ENCODE data around the gene EMILIN2. TPM values are rescaled to one million over a fixed set of nuclear protein-coding genes. Genes with fewer than 3 reads are reported as not detected.

Gene EMILIN2
- total and polyA plus RNA-seq, 2 donors (not counting 1 experiment from before 2014, with no cell fraction given): 2.5 to 48.2 TPM

DNA sequence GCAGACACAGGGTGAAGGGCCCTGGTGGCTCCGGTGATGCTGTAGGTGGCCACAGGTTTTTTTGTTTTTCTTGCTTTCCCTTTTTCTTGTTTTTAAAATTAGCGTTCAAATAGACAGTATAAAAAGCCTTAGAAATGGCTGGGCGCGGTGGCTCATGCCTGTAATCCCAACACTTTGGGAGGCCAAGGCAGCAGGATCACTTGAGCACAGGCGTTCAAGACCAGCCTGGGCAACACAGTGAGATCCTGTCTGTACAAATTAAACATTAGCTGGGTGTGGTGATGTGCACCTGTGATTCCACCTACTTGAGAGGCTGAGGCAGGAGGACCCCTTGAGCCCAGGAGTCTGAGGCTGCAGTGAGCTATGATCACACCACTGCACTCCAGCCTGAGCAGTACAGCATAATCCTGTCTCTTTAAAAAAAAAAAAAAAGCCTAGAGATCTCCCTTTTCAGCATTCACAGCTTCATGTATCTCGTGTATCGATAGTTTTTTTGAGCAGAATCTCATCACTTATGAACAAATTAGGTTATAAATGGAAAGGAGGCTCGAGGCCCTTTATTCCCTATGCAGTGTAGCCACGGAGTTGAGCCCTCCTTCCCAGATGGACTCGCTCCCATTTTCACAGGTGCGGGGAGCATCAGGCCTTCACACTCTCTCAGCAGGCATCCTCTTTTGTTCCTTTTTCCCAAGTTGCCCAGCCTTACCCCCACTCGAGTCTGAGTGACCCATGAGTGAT lies 50.8 kb downstream of the EMILIN2 start:
- H4K20me1 ChIP-seq (ENCODE audit: control insufficient read depth, insufficient read depth, low read length, poor library complexity, severe bottlenecking): no peaks in the 10 kb centered on the region
- H3K9me3 Mint-ChIP-seq (ENCODE audit: insufficient read depth): no peaks in the 10 kb centered on the region
- TF ChIP-seq, protein P1, sequence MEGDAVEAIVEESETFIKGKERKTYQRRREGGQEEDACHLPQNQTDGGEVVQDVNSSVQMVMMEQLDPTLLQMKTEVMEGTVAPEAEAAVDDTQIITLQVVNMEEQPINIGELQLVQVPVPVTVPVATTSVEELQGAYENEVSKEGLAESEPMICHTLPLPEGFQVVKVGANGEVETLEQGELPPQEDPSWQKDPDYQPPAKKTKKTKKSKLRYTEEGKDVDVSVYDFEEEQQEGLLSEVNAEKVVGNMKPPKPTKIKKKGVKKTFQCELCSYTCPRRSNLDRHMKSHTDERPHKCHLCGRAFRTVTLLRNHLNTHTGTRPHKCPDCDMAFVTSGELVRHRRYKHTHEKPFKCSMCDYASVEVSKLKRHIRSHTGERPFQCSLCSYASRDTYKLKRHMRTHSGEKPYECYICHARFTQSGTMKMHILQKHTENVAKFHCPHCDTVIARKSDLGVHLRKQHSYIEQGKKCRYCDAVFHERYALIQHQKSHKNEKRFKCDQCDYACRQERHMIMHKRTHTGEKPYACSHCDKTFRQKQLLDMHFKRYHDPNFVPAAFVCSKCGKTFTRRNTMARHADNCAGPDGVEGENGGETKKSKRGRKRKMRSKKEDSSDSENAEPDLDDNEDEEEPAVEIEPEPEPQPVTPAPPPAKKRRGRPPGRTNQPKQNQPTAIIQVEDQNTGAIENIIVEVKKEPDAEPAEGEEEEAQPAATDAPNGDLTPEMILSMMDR (IDR thresholded peaks at IDR 0.05): no peak
- TF ChIP-seq EZH2 (IDR thresholded peaks at IDR 0.05; ENCODE audit: borderline replicate concordance, insufficient read depth, low read depth, low read length, poor library complexity, severe bottlenecking): no peak
- H3K79me2 ChIP-seq (ENCODE audit: control insufficient read depth, insufficient read depth, low read length): no peaks in the 10 kb centered on the region
- peaks cover 2% of the 10 kb centered on the region for H3K4me1 Mint-ChIP-seq
- H3K9me3 ChIP-seq (ENCODE audit: control extremely low read depth in 1 of 3, control insufficient read depth in 2 of 3, insufficient read depth in 1 of 3, low read length in 2 of 3): peaks cover 0 to 4% (median 0%) of the 10 kb centered on the region in 3 donors
- no peaks in the 10 kb centered on the region for H3K27me3 Mint-ChIP-seq
- H2AFZ ChIP-seq (ENCODE audit: insufficient read depth, low read depth, low read length, poor library complexity, severe bottlenecking): no peak overlapping the region
- no peaks in the 10 kb centered on the region for H3K27me3 ChIP-seq (replicated peaks in 1 of 4; ENCODE audit: control extremely low read depth in 1 of 4, control insufficient read depth in 3 of 4, insufficient read depth in 4 of 4, low read length in 3 of 4)
- 86% methylated on average over 9 of the region's 12 CpGs for WGBS (ENCODE audit: insufficient coverage)
- ChIA-PET CTCF (no interaction called here), POLR2A (no interaction called here)
- no peak for DNase-seq
- intact Hi-C loops (cut with micrococcal nuclease): no loop called here
- no peaks in the 10 kb centered on the region for H3K36me3 ChIP-seq (replicated peaks in 1 of 2; ENCODE audit: control extremely low read depth in 1 of 2, control insufficient read depth in 1 of 2, extremely low read depth in 1 of 2, insufficient read depth in 2 of 2, low read length in 1 of 2)
- H3K4me3 Mint-ChIP-seq: no peak overlapping the region
- ATAC-seq (ENCODE audit: low read depth): no peak
- H3K4me1 ChIP-seq (ENCODE audit: control insufficient read depth in 2 of 2, insufficient read depth in 2 of 2, low read length in 2 of 2): no peaks in the 10 kb centered on the region
- no peak overlapping the region for H3K27ac Mint-ChIP-seq
- H3K4me2 ChIP-seq (replicated peaks; ENCODE audit: low read depth, low read length, poor library complexity, severe bottlenecking): no peak overlapping the region
- H3K9ac ChIP-seq (ENCODE audit: low read length): no peak overlapping the region
- no peak overlapping the region for H3K4me3 ChIP-seq (ENCODE audit: control extremely low read depth in 1 of 5, extremely low read depth in 1 of 5, insufficient read depth in 1 of 5, low read depth in 2 of 5, low read length in 4 of 5)
- no peak overlapping the region for H3K27ac ChIP-seq (ENCODE audit: low read length in 2 of 2)

DNA sequence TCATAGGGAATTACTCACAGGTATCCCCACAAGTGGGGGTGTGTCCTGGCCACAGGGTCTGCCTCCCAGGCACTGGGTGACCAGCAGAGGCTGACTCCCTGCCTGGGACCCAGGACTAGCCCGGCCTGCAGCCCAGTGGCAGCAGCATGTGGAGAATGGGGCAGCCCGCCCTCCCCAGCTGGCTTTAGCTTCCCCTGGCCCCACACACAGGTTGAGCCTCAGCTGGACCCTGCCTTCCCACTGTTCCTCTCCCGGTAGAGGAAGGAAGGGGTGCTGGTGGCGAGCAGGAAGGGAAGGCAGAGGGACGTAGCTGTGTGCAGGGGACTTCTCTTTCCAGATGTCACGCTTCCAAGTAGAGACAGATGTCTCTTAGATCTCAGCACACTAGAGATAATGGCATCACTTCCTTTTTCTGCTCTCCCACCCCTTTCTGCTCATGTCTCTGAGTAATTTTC lies 51.4 kb downstream of the EMILIN2 start:
- POLR2A ChIA-PET: no interaction called here

More for the DNA sequence above, 51.4 kb downstream of the EMILIN2 start:
- Mint-ChIP-seq H3K9me3 (ENCODE audit: insufficient read depth) (no peaks in the 10 kb centered on the region), H3K27ac (no peak overlapping the region), H3K27me3 (no peaks in the 10 kb centered on the region), H3K4me3 (no peak overlapping the region), H3K4me1 (peaks cover 2% of the 10 kb centered on the region)
- Histone ChIP-seq H3K27me3 (replicated peaks in 1 of 4; ENCODE audit: control extremely low read depth in 1 of 4, control insufficient read depth in 3 of 4, insufficient read depth in 4 of 4, low read length in 3 of 4) (no peaks in the 10 kb centered on the region), H3K9me3 (ENCODE audit: control extremely low read depth in 1 of 3, control insufficient read depth in 2 of 3, insufficient read depth in 1 of 3, low read length in 2 of 3) (peaks cover 0 to 4% (median 0%) of the 10 kb centered on the region in 3 donors), H3K79me2 (ENCODE audit: control insufficient read depth, insufficient read depth, low read length) (no peaks in the 10 kb centered on the region), H3K27ac (ENCODE audit: low read length in 2 of 2) (no peak overlapping the region), H3K9ac (ENCODE audit: low read length) (no peak overlapping the region), H3K4me2 (replicated peaks; ENCODE audit: low read depth, low read length, poor library complexity, severe bottlenecking) (no peak overlapping the region), H2AFZ (ENCODE audit: insufficient read depth, low read depth, low read length, poor library complexity, severe bottlenecking) (no peak overlapping the region), H3K36me3 (replicated peaks in 1 of 2; ENCODE audit: control extremely low read depth in 1 of 2, control insufficient read depth in 1 of 2, extremely low read depth in 1 of 2, insufficient read depth in 2 of 2, low read length in 1 of 2) (no peaks in the 10 kb centered on the region), H3K4me3 (ENCODE audit: control extremely low read depth in 1 of 5, extremely low read depth in 1 of 5, insufficient read depth in 1 of 5, low read depth in 2 of 5, low read length in 4 of 5) (no peak overlapping the region), H3K4me1 (ENCODE audit: control insufficient read depth in 2 of 2, insufficient read depth in 2 of 2, low read length in 2 of 2) (no peaks in the 10 kb centered on the region), H4K20me1 (ENCODE audit: control insufficient read depth, insufficient read depth, low read length, poor library complexity, severe bottlenecking) (no peaks in the 10 kb centered on the region)
- intact Hi-C loops (cut with micrococcal nuclease): no loop called here
- ATAC-seq (ENCODE audit: low read depth) (no peak), DNase-seq (no peak)
- 100% methylated on average over 1 of the region's 6 CpGs for WGBS (ENCODE audit: insufficient coverage)
- CTCF ChIA-PET: no interaction called here
- TF ChIP-seq EZH2 (IDR thresholded peaks at IDR 0.05; ENCODE audit: borderline replicate concordance, insufficient read depth, low read depth, low read length, poor library complexity, severe bottlenecking): no peak
- TF ChIP-seq, protein P1 (IDR thresholded peaks at IDR 0.05): no peak
